Pulmonary artery endothelial cell (primary cell): ENCODE results near the gene CEP70. TPM values are rescaled to one million over a fixed set of nuclear protein-coding genes. Genes with fewer than 3 reads are reported as not detected.
"Not testable (repeated sequence)": the region's sequence is repeated elsewhere in the genome, so short reads cannot be mapped to it uniquely, and the experiment has no call there.

Source experiments
- DNase-seq: peaks from one replicate; pipeline ENCODE4 v3.0.0-alpha.2; 2011; ENCODE audit warnings: low read depth, low spot score
- total RNA-seq: library from RNA; depleted of rRNA; stranded (reverse); fragments of >200 nt; gene quantifications from 2 replicates; pipeline ENCODE4 v1.2.3, GENCODE V29; 2014

CEP70 gene
- total RNA-seq, 1 donor from 2014 or later = 11.6 TPM

DNA sequence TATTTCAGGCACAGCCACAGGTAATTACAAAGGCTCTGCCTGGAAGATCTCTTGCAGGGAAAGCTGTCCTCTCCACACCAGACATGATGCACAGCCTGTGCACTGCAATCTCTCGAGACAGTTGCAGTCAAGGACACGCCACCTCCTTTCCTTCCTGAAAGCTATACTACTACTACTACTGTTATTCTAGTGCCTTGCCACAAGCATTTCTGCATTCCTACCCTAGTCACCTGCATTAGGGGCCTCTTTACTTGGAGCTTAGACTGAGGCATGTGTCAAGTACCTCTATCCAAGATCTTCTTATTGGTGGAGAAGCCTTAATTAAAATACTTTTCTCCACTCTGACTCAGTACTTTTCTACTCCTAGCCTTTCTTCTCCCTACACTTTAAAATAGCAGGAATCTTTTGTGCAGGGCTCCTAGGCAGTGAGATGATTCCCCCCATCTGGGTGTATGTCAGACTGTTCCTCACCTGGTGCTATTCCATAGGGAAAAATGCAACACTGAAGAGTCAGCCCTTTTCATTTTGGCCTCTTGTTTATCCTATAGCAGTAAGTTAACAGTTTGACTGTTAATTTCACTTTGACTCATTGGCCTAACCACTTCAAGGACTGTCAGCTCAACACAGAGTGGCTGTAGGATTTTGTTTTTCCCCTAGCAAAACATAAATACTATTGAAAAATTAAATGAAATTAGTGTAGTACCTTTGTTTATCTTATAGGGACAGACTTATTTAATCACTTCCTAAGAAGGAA is 80.8 kb downstream of the CEP70 start:
- no peak for DNase-seq

DNA sequence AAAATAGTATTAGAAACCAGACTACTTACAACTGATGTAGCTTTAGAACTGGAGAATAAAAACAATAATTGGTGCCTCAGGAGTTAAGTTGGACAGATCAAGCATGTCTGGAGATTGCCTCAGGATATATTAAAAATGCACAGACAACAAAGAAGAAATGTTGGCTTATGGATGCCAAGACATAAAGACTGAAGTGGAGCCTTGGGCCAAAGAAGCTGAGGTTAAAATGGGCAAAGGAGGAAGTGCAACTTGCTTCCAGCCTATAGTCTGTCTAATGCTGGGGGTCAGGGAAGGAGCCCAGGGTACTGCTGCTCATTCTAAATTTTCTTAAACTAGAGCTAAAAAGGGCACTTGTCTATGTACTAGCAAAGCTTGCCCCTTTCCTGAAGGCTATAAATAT is 82.1 kb downstream of the CEP70 start:
- DNase-seq = no peak

GRCh38 chr3:138509586-138509985 is 84.5 kb downstream of the CEP70 start:
- DNase-seq = no peak

GRCh38 chr3:138507524-138507923 is 86.5 kb downstream of the CEP70 start:
- no peak for DNase-seq

GRCh38 chr3:138498991-138499390 is 95.1 kb downstream of the CEP70 start:
- DNase-seq = no peak

DNA sequence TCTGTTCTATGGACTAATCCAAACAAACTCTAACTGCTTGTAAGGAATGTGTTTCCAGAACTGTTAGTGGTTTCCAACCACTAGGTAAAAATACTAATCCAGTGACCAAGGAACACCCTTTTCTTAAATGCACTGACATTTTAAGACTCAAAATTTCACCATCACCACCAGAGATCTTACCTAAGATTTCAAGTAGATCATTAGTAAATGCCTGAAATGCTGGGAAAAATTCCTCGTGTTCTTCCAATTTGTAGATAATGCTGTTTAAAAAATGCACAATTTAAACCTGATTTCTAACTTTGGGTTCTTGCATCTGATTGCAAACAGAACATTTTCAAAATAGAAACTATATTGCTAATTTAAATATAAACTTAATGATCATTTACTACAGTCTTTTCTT is 96.2 kb downstream of the CEP70 start:
- no peak for DNase-seq

GRCh38 chr3:138497021-138497420 is 97.0 kb downstream of the CEP70 start:
- DNase-seq = no peak

DNA sequence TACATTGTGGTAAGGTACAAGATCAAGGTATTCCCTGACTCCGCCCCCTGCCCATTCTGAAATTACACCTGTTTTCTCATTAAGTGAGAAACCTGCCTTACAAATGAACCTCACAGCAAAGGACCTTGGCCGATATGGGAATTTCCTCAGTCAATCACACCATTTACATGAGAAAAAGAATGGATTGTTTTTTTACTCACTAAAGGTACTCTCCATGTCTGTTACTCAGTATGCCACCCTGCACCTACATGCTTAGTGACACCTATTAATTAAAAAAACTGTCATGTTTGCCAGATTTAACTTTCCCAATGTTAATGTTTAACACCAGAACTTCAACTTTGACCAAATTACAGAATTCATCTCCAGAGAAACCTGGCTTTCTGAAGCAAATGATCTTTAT is 97.6 kb downstream of the CEP70 start:
- no peak for DNase-seq

GRCh38 chr3:138495638-138496037 is 98.4 kb downstream of the CEP70 start:
- not testable (repeated sequence) for DNase-seq

DNA sequence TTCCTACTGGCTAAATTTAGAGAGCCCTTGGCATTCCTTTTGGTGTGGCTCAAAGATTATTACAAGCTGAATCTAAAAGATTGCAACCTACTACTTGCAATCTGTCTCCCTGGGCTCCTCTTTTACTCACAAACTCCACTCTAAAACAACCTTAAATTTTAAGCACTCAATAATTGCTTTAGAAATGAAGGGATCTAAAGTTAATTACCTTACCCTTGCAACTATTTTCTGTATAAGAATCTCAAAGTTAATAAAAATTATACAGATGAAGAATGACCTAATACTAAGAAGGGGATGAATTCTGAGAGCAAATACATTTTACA is 99.5 kb downstream of the CEP70 start:
- no peak for DNase-seq

GRCh38 chr3:138493804-138494606 is 100.1 kb downstream of the CEP70 start:
- DNase-seq = no peak

GRCh38 chr3:138492980-138493675 is 100.9 kb downstream of the CEP70 start:
- DNase-seq = no peak

GRCh38 chr3:138491971-138492370 is 102.1 kb downstream of the CEP70 start:
- DNase-seq = no peak

DNA sequence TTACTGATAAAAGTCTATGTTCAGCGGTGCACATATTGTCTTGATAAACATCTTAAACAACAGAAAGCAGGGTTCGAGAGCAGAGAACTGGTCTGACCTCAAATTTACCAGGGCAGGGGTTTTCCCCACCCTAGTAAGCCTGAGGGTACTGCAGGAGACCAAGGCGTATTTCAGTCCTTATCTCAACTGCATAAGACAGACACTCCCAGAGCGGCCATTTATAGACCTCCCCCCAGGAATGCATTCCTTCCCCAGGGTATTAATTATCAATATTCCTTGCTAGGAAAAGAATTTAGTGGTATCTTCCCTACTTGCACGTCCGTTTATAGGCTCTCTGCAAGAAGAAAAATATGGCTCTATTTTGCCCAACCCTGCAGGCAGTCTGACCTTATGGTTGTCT is 107.5 kb downstream of the CEP70 start:
- DNase-seq = not testable (repeated sequence)

DNA sequence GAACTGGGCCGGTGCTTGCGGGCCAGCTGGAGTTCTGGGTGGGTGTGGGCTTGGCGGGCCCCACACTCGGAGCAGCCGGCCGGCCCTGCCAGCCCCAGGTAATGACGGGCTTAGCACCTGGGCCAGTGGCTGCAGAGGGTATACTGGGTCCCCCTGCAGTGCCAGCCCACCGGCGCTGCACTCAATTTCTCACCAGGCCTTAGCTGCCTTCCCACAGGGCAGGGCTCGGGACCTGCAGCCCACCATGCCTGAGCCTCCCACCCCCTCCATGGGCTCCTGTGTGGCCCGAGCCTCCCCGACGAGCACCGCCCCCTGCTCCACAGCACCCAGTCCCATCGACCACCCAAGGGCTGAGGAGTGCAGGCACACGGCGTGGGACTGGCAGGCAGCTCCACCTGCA is 109.4 kb downstream of the CEP70 start:
- DNase-seq = not testable (repeated sequence)

GRCh38 chr3:138479438-138479863 is 114.6 kb downstream of the CEP70 start:
- DNase-seq = no peak

GRCh38 chr3:138477801-138478200 is 116.3 kb downstream of the CEP70 start:
- DNase-seq = no peak

GRCh38 chr3:138477120-138477519 is 116.9 kb downstream of the CEP70 start:
- DNase-seq = no peak

DNA sequence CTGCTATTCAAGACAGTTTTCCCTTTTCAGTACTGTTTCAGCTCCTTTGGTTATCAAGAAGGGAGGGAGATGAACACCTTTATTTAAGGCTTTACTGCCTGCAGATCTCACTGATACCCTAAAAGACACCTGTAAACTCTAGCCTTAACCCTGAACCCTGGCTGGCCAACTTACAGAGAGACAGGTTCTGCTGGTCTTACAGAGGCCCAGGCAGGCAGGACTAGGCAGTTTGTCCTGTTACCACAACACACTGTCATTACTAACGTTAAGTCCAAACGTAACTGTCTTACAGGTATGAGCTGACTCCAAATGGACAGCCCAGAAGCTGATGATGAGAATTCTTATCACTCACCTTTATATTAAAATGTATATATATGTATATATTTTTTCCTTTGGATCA is 117.5 kb downstream of the CEP70 start:
- DNase-seq = no peak

GRCh38 chr3:138474163-138474562 is 119.9 kb downstream of the CEP70 start:
- DNase-seq = no peak

GRCh38 chr3:138473391-138473790 is 120.7 kb downstream of the CEP70 start:
- no peak for DNase-seq

DNA sequence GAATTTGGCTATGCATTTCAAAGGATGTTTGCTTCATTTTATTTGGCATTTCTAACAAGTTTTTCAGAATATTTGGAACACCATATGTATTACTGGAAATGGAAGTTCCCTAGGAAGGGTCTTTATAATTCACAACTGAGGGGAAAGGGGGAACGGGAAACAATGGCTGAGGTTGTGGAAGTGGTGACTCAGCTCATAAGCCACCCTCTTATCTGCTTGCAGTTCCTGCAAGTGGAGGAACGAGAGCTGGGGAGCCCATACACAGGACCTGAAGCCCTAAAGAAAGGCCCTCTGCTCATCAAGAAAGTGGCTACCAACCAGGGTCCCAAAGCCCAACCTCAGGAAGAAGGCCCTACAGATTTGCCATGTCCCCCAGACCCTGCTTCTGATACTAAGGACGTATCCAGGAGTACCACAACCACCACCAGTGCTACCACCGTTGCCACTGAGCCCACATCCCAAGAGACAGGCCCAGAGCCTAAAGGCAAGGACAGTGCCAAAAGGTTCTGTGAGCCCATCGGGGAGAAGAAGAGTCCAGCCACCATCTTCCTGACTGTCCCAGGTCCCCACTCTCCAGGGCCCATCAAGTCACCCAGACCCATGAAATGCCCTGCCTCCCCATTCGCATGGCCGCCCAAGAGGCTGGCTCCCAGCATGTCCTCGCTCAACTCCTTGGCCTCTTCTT is 121.8 kb downstream of the CEP70 start:
- DNase-seq = no peak
